Testis (tissue), 2 donors: Measurements from ENCODE around the gene CBLC.

Experiments used
- POLR2A ChIP-seq: fragments of 450-650 bp; IDR thresholded peaks from one replicate; pipeline ENCODE4 v1.6.1; 2017; ENCODE audit warnings: antibody characterized with exemption, mild to moderate bottlenecking, moderate library complexity
- TF ChIP-seq, protein P1 (sequence below), 3 experiments: fragments of 450-650 bp in 2 of 3; fragments of 200-600 bp in 1 of 3; sonication (generic) in 1 of 3; IDR thresholded peaks; one replicate each; pipeline ENCODE4 v1.5.1; 2016 to 2019; ENCODE audit warnings: antibody characterized with exemption in 3 of 3, mild to moderate bottlenecking in 2 of 3, moderate library complexity in 1 of 3

DNA sequence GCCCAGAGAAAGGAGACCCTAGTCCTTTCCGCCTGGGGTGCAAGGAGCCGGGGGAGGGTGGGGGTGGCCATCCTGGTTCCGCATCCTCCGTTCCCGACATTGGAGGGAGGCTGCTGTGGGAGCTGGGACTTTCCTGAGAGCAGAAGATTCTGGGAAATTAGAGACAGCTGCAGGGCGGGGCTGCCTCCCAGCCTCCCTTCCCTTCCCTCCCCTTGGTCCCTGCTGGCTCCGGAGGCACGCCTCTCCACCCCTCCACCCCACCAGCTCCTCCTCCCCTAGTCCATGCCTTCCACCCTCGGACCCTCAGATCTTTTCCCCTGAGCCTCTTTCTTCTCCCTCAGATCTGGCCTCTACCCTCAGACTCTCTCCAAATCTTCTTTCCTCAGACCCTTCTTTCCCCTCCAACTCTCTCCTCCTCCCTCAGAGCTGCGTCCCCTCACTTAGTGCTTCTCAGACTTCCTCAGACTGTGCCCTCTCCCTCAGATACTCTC lies 32.3 kb upstream of the CBLC start:
- TF ChIP-seq, protein P1, sequence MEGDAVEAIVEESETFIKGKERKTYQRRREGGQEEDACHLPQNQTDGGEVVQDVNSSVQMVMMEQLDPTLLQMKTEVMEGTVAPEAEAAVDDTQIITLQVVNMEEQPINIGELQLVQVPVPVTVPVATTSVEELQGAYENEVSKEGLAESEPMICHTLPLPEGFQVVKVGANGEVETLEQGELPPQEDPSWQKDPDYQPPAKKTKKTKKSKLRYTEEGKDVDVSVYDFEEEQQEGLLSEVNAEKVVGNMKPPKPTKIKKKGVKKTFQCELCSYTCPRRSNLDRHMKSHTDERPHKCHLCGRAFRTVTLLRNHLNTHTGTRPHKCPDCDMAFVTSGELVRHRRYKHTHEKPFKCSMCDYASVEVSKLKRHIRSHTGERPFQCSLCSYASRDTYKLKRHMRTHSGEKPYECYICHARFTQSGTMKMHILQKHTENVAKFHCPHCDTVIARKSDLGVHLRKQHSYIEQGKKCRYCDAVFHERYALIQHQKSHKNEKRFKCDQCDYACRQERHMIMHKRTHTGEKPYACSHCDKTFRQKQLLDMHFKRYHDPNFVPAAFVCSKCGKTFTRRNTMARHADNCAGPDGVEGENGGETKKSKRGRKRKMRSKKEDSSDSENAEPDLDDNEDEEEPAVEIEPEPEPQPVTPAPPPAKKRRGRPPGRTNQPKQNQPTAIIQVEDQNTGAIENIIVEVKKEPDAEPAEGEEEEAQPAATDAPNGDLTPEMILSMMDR (IDR thresholded peaks at IDR 0.05), result no peak
- TF ChIP-seq POLR2A, result no peak
